Colonic mucosa (tissue), 4 donors: ENCODE data around the gene CMYA5. TPM values are rescaled to one million over a fixed set of nuclear protein-coding genes. Genes with fewer than 3 reads are reported as not detected.

Experiments used
- DNase-seq: peaks from one replicate; pipeline ENCODE4 v3.0.0-alpha.2; 2020
- H3K27ac ChIP-seq: fragments of 200-600 bp; one replicate; pipeline ENCODE4 v1.8.0; 2021
- H3K27me3 ChIP-seq: fragments of 200-600 bp; one replicate; pipeline ENCODE4 v1.8.0; 2021
- H3K36me3 ChIP-seq: fragments of 200-600 bp; one replicate; pipeline ENCODE4 v1.8.0; 2021
- H3K4me1 ChIP-seq: fragments of 200-600 bp; one replicate; pipeline ENCODE4 v1.8.0; 2021; ENCODE audit warnings: mild to moderate bottlenecking
- H3K4me3 ChIP-seq: fragments of 200-600 bp; one replicate; pipeline ENCODE4 v1.8.0; 2021
- H3K9ac ChIP-seq, 2 donors: one replicate each; pipeline ENCODE4 v1.7.0; 2013; ENCODE audit warnings: control low read depth in 2 of 2, low read depth in 2 of 2, low read length in 2 of 2
- H3K9me3 ChIP-seq: fragments of 200-600 bp; one replicate; pipeline ENCODE4 v1.8.0; 2021
- CTCF ChIP-seq: fragments of 200-600 bp; IDR thresholded peaks from one replicate; pipeline ENCODE4 v1.8.0; 2022; ENCODE audit warnings: antibody characterized with exemption, mild to moderate bottlenecking
- intact Hi-C: fragments of 100-400 bp; cut with DNase I; formaldehyde crosslinking; loops from one replicate; pipeline ENCODE4 v1.14.1; 2022
- total RNA-seq, 2 donors: library from RNA; stranded (reverse); fragmentation: NEBNext Ultra II Directional in 1 of 2; extraction: Animal tissue kit (Norgen Biotek cat#: 25700) in 1 of 2; gene quantifications; one replicate each; pipeline ENCODE4 v1.2.1, GENCODE V29; 2021
- donor health status: healthy.
- donor health status: DM: no; HTN: no; CAD: no.
- donor health status: DM: no; HTN: no; CAD: no.

CMYA5 gene
- total RNA-seq, 2 donors from 2014 or later = 0.30 to 0.66 TPM

- H3K36me3 ChIP-seq = no peaks in the 10 kb centered on the region
- no peak for TF ChIP-seq CTCF
- DNase-seq = no peak
- H3K4me1 ChIP-seq = no peaks in the 10 kb centered on the region
- H3K9me3 ChIP-seq = no peaks in the 10 kb centered on the region
- intact Hi-C loops = no loop called here
- H3K27ac ChIP-seq = no peak overlapping the region
- H3K9ac ChIP-seq = no peak overlapping the region
- H3K27me3 ChIP-seq = no peaks in the 10 kb centered on the region
- no peak overlapping the region for H3K4me3 ChIP-seq
Observed at GRCh38 chr5:79843450-79844388, 154.1 kb downstream of the CMYA5 start.

- Histone ChIP-seq H3K4me1 (no peaks in the 10 kb centered on the region), H3K36me3 (no peaks in the 10 kb centered on the region), H3K27me3 (no peaks in the 10 kb centered on the region), H3K27ac (no peak overlapping the region), H3K9ac (no peak overlapping the region), H3K9me3 (no peaks in the 10 kb centered on the region), H3K4me3 (no peak overlapping the region)
- DNase-seq = no peak
- TF ChIP-seq CTCF = no peak
- intact Hi-C loops = no loop called here
Observed at GRCh38 chr5:79844571-79844970, 154.9 kb downstream of the CMYA5 start.

- no peak for TF ChIP-seq CTCF
Observed at GRCh38 chr5:79845448-79846197, 156.0 kb downstream of the CMYA5 start.

GRCh38 chr5:79846198-79846521 lies 156.5 kb downstream of the CMYA5 start:
- intact Hi-C loops = no loop called here
- Histone ChIP-seq H3K4me1 (no peaks in the 10 kb centered on the region), H3K9ac (no peak overlapping the region), H3K27me3 (no peaks in the 10 kb centered on the region), H3K4me3 (no peak overlapping the region), H3K36me3 (no peaks in the 10 kb centered on the region), H3K27ac (no peak overlapping the region), H3K9me3 (no peaks in the 10 kb centered on the region)
- no peak for DNase-seq
- no peak for TF ChIP-seq CTCF

More at GRCh38 chr5:79845448-79846197, 156.0 kb downstream of the CMYA5 start:
- no peak for DNase-seq
- H3K27me3 ChIP-seq = no peaks in the 10 kb centered on the region
- H3K36me3 ChIP-seq = no peaks in the 10 kb centered on the region
- no peaks in the 10 kb centered on the region for H3K9me3 ChIP-seq
- no peak overlapping the region for H3K9ac ChIP-seq
- H3K27ac ChIP-seq = no peak overlapping the region
- intact Hi-C loops = no loop called here
- H3K4me3 ChIP-seq = no peak overlapping the region
- no peaks in the 10 kb centered on the region for H3K4me1 ChIP-seq

GRCh38 chr5:79847561-79847960 lies 157.9 kb downstream of the CMYA5 start:
- no peaks in the 10 kb centered on the region for H3K9me3 ChIP-seq
- no peak for TF ChIP-seq CTCF
- DNase-seq = no peak
- no peaks in the 10 kb centered on the region for H3K27me3 ChIP-seq
- no peak overlapping the region for H3K27ac ChIP-seq
- no peaks in the 10 kb centered on the region for H3K4me1 ChIP-seq
- no peaks in the 10 kb centered on the region for H3K36me3 ChIP-seq
- H3K4me3 ChIP-seq = no peak overlapping the region
- no peak overlapping the region for H3K9ac ChIP-seq
- intact Hi-C loops = no loop called here
